Measurements from ENCODE around the gene CIAO2B. TPM values are rescaled to one million over a fixed set of nuclear protein-coding genes. Genes with fewer than 3 reads are reported as not detected.

Gene CIAO2B
- polyA plus RNA-seq, 1 donor from 2014 or later: 339 TPM

GRCh38 chr16:66949472-66949871 lies 15.3 kb upstream of the CIAO2B start:
- Histone ChIP-seq H3K4me3 (ENCODE audit: low read length) (no peak overlapping the region), H3K9ac (ENCODE audit: low read length) (no peak overlapping the region), H3K79me2 (replicated peaks; ENCODE audit: insufficient read depth, low read length) (no peaks in the 10 kb centered on the region), H2AFZ (ENCODE audit: low read depth, low read length) (no peak overlapping the region), H4K20me1 (ENCODE audit: insufficient read depth) (no peaks in the 10 kb centered on the region), H3K27me3 (ENCODE audit: insufficient read depth, low read depth, low read length) (peaks cover 36% of the 10 kb centered on the region), H3K4me2 (ENCODE audit: low read length) (no peak overlapping the region), H3K36me3 (ENCODE audit: insufficient read depth, low read length) (no peaks in the 10 kb centered on the region), H3K9me3 (ENCODE audit: low read length) (no peaks in the 10 kb centered on the region), H3F3A (ENCODE audit: insufficient read depth, low read length, poor library complexity, severe bottlenecking) (no peaks in the 10 kb centered on the region), H3K9me2 (ENCODE audit: insufficient read depth, low read length) (no peaks in the 10 kb centered on the region), H3K27ac (ENCODE audit: low read length) (no peak overlapping the region)
- TF ChIP-seq SMC3 (conservative IDR thresholded peaks at IDR 0.05; ENCODE audit: poor library complexity) (no peak), CTCF (IDR thresholded peaks at IDR 0.05; ENCODE audit: poor library complexity, severe bottlenecking) (no peak), MXI1 (conservative IDR thresholded peaks at IDR 0.05; ENCODE audit: poor library complexity, severe bottlenecking) (no peak), RAD21 (conservative IDR thresholded peaks at IDR 0.05) (no peak), EZH2 (IDR thresholded peaks at IDR 0.05; ENCODE audit: borderline replicate concordance, insufficient read depth, low read length, poor library complexity, severe bottlenecking) (no peak), POLR2AphosphoS5 (IDR thresholded peaks at IDR 0.05) (no peak), EP300 (conservative IDR thresholded peaks at IDR 0.05; ENCODE audit: poor library complexity, severe bottlenecking) (no peak), TAF1 (IDR thresholded peaks at IDR 0.05; ENCODE audit: low read depth) (no peak), REST (IDR thresholded peaks at IDR 0.05; ENCODE audit: borderline replicate concordance) (no peak)

GRCh38 chr16:66948837-66949225 lies 14.6 kb upstream of the CIAO2B start:
- Histone ChIP-seq H4K20me1 (ENCODE audit: insufficient read depth) (no peaks in the 10 kb centered on the region), H3K36me3 (ENCODE audit: insufficient read depth, low read length) (no peaks in the 10 kb centered on the region), H3K4me3 (ENCODE audit: low read length) (no peak overlapping the region), H3K27ac (ENCODE audit: low read length) (no peak overlapping the region), H3K9ac (ENCODE audit: low read length) (no peak overlapping the region), H3K4me2 (ENCODE audit: low read length) (no peak overlapping the region), H3F3A (ENCODE audit: insufficient read depth, low read length, poor library complexity, severe bottlenecking) (no peaks in the 10 kb centered on the region), H3K9me3 (ENCODE audit: low read length) (no peaks in the 10 kb centered on the region), H2AFZ (ENCODE audit: low read depth, low read length) (no peak overlapping the region), H3K27me3 (ENCODE audit: insufficient read depth, low read depth, low read length) (peaks cover 36% of the 10 kb centered on the region), H3K79me2 (replicated peaks; ENCODE audit: insufficient read depth, low read length) (no peaks in the 10 kb centered on the region), H3K9me2 (ENCODE audit: insufficient read depth, low read length) (no peaks in the 10 kb centered on the region)
- TF ChIP-seq SMC3 (conservative IDR thresholded peaks at IDR 0.05; ENCODE audit: poor library complexity): no peak
- TF ChIP-seq MXI1 (conservative IDR thresholded peaks at IDR 0.05; ENCODE audit: poor library complexity, severe bottlenecking): no peak
- TF ChIP-seq EP300 (conservative IDR thresholded peaks at IDR 0.05; ENCODE audit: poor library complexity, severe bottlenecking): no peak
- no peak for TF ChIP-seq TAF1 (IDR thresholded peaks at IDR 0.05; ENCODE audit: low read depth)
- no peak for TF ChIP-seq REST (IDR thresholded peaks at IDR 0.05; ENCODE audit: borderline replicate concordance)
- no peak for TF ChIP-seq CTCF (IDR thresholded peaks at IDR 0.05; ENCODE audit: poor library complexity, severe bottlenecking)
- TF ChIP-seq RAD21 (conservative IDR thresholded peaks at IDR 0.05): no peak
- TF ChIP-seq POLR2AphosphoS5 (IDR thresholded peaks at IDR 0.05): no peak
- TF ChIP-seq EZH2 (IDR thresholded peaks at IDR 0.05; ENCODE audit: borderline replicate concordance, insufficient read depth, low read length, poor library complexity, severe bottlenecking): no peak
